ENCODE results near the gene TULP4.
"Not testable (repeated sequence)": the region's sequence is repeated elsewhere in the genome, so short reads cannot be mapped to it uniquely, and the experiment has no call there.

The TULP4 gene

GRCh38 chr6:158522616-158523015 lies 210.4 kb downstream of the TULP4 start:
- no peak overlapping the region for H3K4me3 ChIP-seq (ENCODE audit: low read length)
- no peak for DNase-seq (ENCODE audit: low read depth)
- TF ChIP-seq CTCF (IDR thresholded peaks at IDR 0.05; ENCODE audit: insufficient read depth, low read depth, low read length, missing control alignments), result no peak

GRCh38 chr6:158524311-158524710 lies 212.0 kb downstream of the TULP4 start:
- no peak for TF ChIP-seq CTCF (IDR thresholded peaks at IDR 0.05; ENCODE audit: insufficient read depth, low read depth, low read length, missing control alignments)
- DNase-seq (ENCODE audit: low read depth), result no peak

GRCh38 chr6:158527858-158528257 lies 215.6 kb downstream of the TULP4 start:
- not testable (repeated sequence) for H3K4me3 ChIP-seq (ENCODE audit: low read length); DNase-seq (ENCODE audit: low read depth)

More at GRCh38 chr6:158524311-158524710, 212.0 kb downstream of the TULP4 start:
- no peak overlapping the region for H3K4me3 ChIP-seq (ENCODE audit: low read length)

GRCh38 chr6:158528826-158529225 lies 216.6 kb downstream of the TULP4 start:
- TF ChIP-seq CTCF (IDR thresholded peaks at IDR 0.05; ENCODE audit: insufficient read depth, low read depth, low read length, missing control alignments), result no peak
- no peak for DNase-seq (ENCODE audit: low read depth)
- H3K4me3 ChIP-seq (ENCODE audit: low read length), result no peak overlapping the region

GRCh38 chr6:158529629-158530028 lies 217.4 kb downstream of the TULP4 start:
- H3K4me3 ChIP-seq (ENCODE audit: low read length), result no peak overlapping the region
- no peak for TF ChIP-seq CTCF (IDR thresholded peaks at IDR 0.05; ENCODE audit: insufficient read depth, low read depth, low read length, missing control alignments)
- DNase-seq (ENCODE audit: low read depth), result no peak

GRCh38 chr6:158531566-158531965 lies 219.3 kb downstream of the TULP4 start:
- H3K4me3 ChIP-seq (ENCODE audit: low read length), result no peak overlapping the region

GRCh38 chr6:158531970-158532369 lies 219.7 kb downstream of the TULP4 start:
- no peak for TF ChIP-seq CTCF (IDR thresholded peaks at IDR 0.05; ENCODE audit: insufficient read depth, low read depth, low read length, missing control alignments)
- DNase-seq (ENCODE audit: low read depth), result no peak
- H3K4me3 ChIP-seq (ENCODE audit: low read length), result no peak overlapping the region

More at GRCh38 chr6:158531566-158531965, 219.3 kb downstream of the TULP4 start:
- DNase-seq (ENCODE audit: low read depth), result no peak
- no peak for TF ChIP-seq CTCF (IDR thresholded peaks at IDR 0.05; ENCODE audit: insufficient read depth, low read depth, low read length, missing control alignments)

Measured in epithelial cell of esophagus (primary cell).